ENCODE measurements around the gene UMOD. TPM values are rescaled to one million over a fixed set of nuclear protein-coding genes. Genes with fewer than 3 reads are reported as not detected.

UMOD gene
- total RNA-seq, 6 donors from 2014 or later, result not detected

DNA sequence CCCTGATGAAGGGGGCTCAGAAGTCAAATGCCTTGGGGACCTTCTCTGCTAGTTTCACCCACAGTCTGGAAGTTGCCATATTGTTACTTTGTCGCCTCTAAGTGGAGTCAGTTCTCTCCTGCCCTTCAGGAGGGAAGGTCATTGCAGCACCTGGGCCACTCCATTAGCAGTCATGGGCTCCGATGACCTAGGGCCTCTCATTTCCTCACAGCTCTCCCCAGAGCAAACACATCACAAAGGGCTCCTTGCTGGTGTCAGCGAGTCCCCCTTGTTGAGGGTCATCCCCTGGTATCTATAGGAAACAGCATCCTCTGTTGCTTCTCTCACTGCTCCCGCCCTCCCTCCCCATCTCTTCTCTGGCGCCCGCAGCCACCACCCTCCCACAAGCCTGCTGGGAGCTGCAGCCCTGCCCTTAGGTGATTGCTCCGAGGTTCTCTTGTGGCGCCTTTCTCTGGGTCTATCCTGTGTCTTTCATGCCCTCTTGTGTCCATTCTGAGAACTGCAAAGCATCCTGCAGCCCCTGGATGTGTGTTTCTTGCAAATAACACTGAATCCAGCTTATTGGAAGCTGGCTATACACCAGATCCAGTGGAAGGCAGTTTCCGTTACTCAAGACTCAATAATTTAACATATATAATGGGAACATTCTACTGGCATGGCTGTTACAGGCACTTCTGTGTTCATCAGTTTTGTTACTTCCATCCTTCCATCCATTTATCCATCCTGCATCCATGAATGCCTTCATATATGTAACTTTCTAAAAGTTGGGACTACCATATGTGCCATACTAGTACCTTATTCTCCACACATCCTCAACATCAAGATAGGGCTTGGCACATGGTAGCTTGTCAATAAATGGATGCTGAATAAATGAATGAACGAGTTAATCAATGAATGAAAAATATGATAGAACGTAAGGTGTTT, 30.9 kb upstream of the UMOD start:
- Histone ChIP-seq H3K27me3 (no peaks in the 10 kb centered on the region), H3K36me3 (no peaks in the 10 kb centered on the region), H3K27ac (no peak overlapping the region), H3K4me3 (no peak overlapping the region), H3K4me1 (peaks cover 0 to 3% (median 0%) of the 10 kb centered on the region in 4 donors), H3K9me3 (no peaks in the 10 kb centered on the region)
- DNase-seq (peak in 1 of 2 donors; percentile 29), ATAC-seq (ENCODE audit: low FRiP score in 2 of 2) (peak in 1 of 2 donors; percentile 76)
- 30 to 34% methylated on average over 11 of the region's 11 CpGs for WGBS, 2 donors
- no peak for TF ChIP-seq POLR2AphosphoS5 (IDR thresholded peaks at IDR 0.05)
- TF ChIP-seq, protein P1, sequence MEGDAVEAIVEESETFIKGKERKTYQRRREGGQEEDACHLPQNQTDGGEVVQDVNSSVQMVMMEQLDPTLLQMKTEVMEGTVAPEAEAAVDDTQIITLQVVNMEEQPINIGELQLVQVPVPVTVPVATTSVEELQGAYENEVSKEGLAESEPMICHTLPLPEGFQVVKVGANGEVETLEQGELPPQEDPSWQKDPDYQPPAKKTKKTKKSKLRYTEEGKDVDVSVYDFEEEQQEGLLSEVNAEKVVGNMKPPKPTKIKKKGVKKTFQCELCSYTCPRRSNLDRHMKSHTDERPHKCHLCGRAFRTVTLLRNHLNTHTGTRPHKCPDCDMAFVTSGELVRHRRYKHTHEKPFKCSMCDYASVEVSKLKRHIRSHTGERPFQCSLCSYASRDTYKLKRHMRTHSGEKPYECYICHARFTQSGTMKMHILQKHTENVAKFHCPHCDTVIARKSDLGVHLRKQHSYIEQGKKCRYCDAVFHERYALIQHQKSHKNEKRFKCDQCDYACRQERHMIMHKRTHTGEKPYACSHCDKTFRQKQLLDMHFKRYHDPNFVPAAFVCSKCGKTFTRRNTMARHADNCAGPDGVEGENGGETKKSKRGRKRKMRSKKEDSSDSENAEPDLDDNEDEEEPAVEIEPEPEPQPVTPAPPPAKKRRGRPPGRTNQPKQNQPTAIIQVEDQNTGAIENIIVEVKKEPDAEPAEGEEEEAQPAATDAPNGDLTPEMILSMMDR (IDR thresholded peaks at IDR 0.05), result peak in 5 of 6 experiments; percentile 62 to 75 (median 68)
- TF ChIP-seq EP300 (IDR thresholded peaks at IDR 0.05), result no peak
- TF ChIP-seq POLR2A (IDR thresholded peaks at IDR 0.05), result no peak

DNA sequence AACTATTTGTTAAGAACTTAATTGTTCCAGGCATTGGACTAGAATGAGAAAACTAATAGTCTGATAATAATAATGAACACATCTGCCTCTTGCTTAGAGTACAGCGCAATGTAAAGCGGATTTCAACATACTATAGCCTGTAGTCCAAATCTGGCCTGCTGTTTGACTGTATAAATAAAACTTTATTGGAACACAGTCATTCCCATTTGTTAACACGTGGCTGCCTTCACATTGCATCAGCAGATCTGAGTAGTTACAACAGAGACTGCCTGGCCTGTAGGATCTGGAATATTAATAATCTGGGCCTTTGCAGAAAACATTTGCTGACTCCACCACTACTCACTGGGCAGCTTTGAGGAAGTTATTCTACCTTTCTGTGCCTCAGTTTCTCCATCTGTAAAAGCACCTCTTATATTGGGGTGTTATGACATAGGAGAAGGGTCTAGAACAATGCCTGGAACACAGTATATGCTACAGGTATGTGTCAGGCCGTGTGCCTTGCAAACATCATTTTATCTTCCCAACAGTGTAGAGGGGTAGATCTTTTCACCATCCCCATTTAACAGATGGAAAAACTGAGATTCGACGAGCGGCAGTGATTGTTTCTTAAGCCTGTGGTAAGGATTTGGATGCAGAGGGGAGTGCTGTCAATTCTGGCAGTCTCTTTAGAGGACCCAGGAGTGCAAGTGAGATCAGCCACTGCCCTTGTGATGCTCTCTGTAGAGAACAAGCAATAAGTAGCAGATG, 29.9 kb upstream of the UMOD start:
- no peak overlapping the region for H3K27ac ChIP-seq
- DNase-seq (no peak), ATAC-seq (ENCODE audit: low FRiP score in 2 of 2) (no peak)
- no peak overlapping the region for H3K4me3 ChIP-seq
- TF ChIP-seq EP300 (IDR thresholded peaks at IDR 0.05) (no peak), POLR2AphosphoS5 (IDR thresholded peaks at IDR 0.05) (no peak), POLR2A (IDR thresholded peaks at IDR 0.05) (no peak)
- TF ChIP-seq, protein P1 (IDR thresholded peaks at IDR 0.05), result no peak
- peaks cover 0 to 3% (median 0%) of the 10 kb centered on the region in 4 donors for H3K4me1 ChIP-seq
- WGBS, 2 donors, result 88 to 89% methylated on average over 7 of the region's 7 CpGs
- H3K9me3 ChIP-seq, result no peaks in the 10 kb centered on the region
- H3K36me3 ChIP-seq, result no peaks in the 10 kb centered on the region
- H3K27me3 ChIP-seq, result no peaks in the 10 kb centered on the region

DNA sequence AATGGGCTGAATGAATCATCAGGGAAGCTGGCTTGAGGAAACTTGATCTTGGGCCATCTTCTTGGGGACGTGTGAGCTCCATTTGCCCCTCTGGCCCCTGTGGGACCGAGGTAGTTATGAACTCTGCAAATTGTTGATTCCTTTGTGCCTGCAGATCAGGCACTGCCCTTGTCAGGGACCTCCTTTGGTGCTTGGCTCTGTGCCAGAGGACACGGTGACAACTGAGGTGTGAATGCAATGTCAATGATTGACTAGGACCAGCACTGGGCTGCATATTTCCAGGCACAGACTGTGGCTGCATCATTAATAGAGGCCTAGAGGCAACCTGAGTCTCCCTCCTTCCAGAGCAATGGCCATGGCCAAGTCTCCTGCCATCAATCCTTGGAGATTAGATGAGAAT, 28.3 kb upstream of the UMOD start:
- H3K27me3 ChIP-seq, result no peaks in the 10 kb centered on the region
- no peak for DNase-seq
- 40 to 58% methylated on average over 3 of the region's 3 CpGs for WGBS, 2 donors
- no peak overlapping the region for H3K27ac ChIP-seq
- H3K36me3 ChIP-seq, result no peaks in the 10 kb centered on the region
- H3K4me1 ChIP-seq, result no peaks in the 10 kb centered on the region
- H3K4me3 ChIP-seq, result no peak overlapping the region
- H3K9me3 ChIP-seq, result no peaks in the 10 kb centered on the region
- no peak for ATAC-seq (ENCODE audit: low FRiP score in 2 of 2)
- TF ChIP-seq EP300 (IDR thresholded peaks at IDR 0.05) (no peak), POLR2AphosphoS5 (IDR thresholded peaks at IDR 0.05) (no peak)

DNA sequence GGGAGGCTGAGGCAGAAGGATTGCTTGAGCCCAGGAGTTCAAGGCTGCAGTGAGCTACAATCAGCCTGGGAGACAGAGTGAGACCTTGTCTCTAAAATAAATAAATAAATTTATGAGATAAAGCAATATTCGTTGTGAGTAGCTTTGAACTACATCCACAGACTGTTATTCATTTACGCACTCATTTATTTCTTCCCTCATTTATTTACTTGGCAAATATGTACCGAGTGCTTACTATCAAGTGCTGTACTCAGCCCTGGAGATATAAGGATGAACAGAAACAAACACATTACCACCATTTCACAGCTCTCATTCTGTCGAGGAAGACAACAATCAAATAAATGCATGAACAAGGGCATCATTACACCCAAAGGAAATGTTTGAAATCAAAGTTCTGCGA, 24.7 kb upstream of the UMOD start:
- H3K4me3 ChIP-seq, result no peak overlapping the region
- H3K9me3 ChIP-seq, result no peaks in the 10 kb centered on the region
- DNase-seq (no peak), ATAC-seq (ENCODE audit: low FRiP score in 2 of 2) (no peak)
- WGBS, 2 donors, result 61 to 73% methylated on average over 5 of the region's 5 CpGs
- H3K36me3 ChIP-seq, result no peaks in the 10 kb centered on the region
- TF ChIP-seq, protein P1 (IDR thresholded peaks at IDR 0.05), result no peak
- no peak for TF ChIP-seq POLR2A (IDR thresholded peaks at IDR 0.05)
- TF ChIP-seq POLR2AphosphoS5 (IDR thresholded peaks at IDR 0.05), result no peak
- no peak for TF ChIP-seq EP300 (IDR thresholded peaks at IDR 0.05)
- no peaks in the 10 kb centered on the region for H3K4me1 ChIP-seq
- no peaks in the 10 kb centered on the region for H3K27me3 ChIP-seq
- H3K27ac ChIP-seq, result no peak overlapping the region

DNA sequence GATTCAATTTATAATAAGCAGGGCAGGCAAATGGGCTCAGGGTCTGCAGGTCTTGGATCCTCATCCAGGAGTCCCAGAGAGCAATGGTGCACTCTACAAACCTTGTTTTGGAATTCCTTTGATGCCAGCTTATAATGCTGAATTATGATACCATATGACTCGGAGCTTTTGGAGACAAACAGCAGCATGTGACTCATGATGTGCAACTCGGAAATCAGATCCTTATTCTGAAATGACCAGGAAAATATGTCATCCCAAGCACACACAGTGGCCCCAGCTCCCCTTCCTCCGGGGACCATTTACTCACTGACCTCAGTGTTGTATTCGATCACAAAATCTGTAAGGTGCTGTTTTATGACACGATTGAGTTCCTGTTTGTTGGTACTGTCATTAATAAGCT, 20.2 kb upstream of the UMOD start:
- Histone ChIP-seq H3K4me1 (no peaks in the 10 kb centered on the region), H3K27ac (no peak overlapping the region), H3K27me3 (no peaks in the 10 kb centered on the region), H3K4me3 (no peak overlapping the region), H3K36me3 (no peaks in the 10 kb centered on the region), H3K9me3 (no peaks in the 10 kb centered on the region)
- no peak for DNase-seq
- TF ChIP-seq POLR2AphosphoS5 (IDR thresholded peaks at IDR 0.05) (no peak), POLR2A (IDR thresholded peaks at IDR 0.05) (no peak), EP300 (IDR thresholded peaks at IDR 0.05) (no peak)
- TF ChIP-seq, protein P1 (IDR thresholded peaks at IDR 0.05), result no peak
- 84% methylated on average over 5 of the region's 5 CpGs for WGBS, 2 donors
- no peak for ATAC-seq (ENCODE audit: low FRiP score in 2 of 2)

All from upper lobe of left lung (tissue), 6 donors.